ENCODE measurements around the gene HIGD2A. TPM values are rescaled to one million over a fixed set of nuclear protein-coding genes. Genes with fewer than 3 reads are reported as not detected.
"Not testable (repeated sequence)": the region's sequence is repeated elsewhere in the genome, so short reads cannot be mapped to it uniquely, and the experiment has no call there.

Gene HIGD2A
- total RNA-seq, 1 experiment from 2014 or later = 237 TPM

- Histone ChIP-seq H3K27me3 (ENCODE audit: control insufficient read depth, insufficient read depth, low read length) (no peaks in the 10 kb centered on the region), H3K4me3 (ENCODE audit: insufficient read depth, low read depth, low read length) (no peak overlapping the region), H3K36me3 (replicated peaks; ENCODE audit: control insufficient read depth, insufficient read depth, low read length) (no peaks in the 10 kb centered on the region; the same call in 1 of the 2 replicates)
- DNase-seq = no peak
Measured at GRCh38 chr5:176394881-176395675, 6.5 kb downstream of the HIGD2A start.

- Histone ChIP-seq H3K27me3 (ENCODE audit: control insufficient read depth, insufficient read depth, low read length) (no peaks in the 10 kb centered on the region), H3K36me3 (replicated peaks; ENCODE audit: control insufficient read depth, insufficient read depth, low read length) (no peaks in the 10 kb centered on the region; the same call in 1 of the 2 replicates), H3K4me3 (ENCODE audit: insufficient read depth, low read depth, low read length) (no peak overlapping the region)
- DNase-seq = no peak
Measured at GRCh38 chr5:176396330-176396729, 7.8 kb downstream of the HIGD2A start.

- H3K36me3 ChIP-seq (replicated peaks; ENCODE audit: control insufficient read depth, insufficient read depth, low read length) = no peaks in the 10 kb centered on the region
- DNase-seq = no peak
Measured at GRCh38 chr5:176397736-176398420, 9.3 kb downstream of the HIGD2A start.

DNA sequence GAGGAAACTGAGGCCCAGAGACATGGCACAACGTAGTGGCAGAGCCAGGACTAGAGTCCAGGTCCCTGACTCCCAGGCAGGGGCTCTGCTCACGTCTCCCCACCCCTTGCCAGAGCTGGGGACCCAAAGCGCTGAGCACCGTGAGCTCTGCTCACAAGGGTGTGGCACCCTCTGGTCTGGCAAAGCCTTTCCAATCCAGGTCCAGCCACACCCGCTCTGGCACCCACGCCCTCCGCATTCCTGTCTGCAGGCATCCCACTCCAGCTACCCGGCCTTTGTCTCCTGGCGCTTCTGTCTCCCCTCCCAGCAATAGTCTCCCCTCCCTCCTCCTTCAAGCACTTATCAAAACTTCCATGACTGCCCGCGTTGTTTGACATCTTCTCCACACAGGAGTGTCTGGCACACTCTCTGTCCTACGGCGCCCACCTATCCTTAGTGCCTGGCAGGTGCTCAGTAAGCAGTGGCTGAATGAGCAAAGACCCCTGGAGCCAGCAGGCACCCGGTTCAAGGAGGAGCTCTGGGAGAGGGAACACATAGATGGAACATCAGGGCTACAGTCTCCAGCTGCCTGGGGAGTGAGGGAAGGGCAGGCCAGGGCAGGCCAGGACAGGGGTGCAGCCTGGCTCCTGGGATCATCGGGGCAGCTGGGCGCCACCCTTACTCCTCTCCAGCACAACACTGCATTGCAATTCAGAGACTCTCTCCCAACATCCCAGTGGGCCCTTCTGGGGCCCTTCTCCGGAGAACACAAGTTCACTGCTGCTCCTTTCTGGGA lies 12.0 kb downstream of the HIGD2A start:
- no peak for DNase-seq
- Histone ChIP-seq H3K36me3 (replicated peaks; ENCODE audit: control insufficient read depth, insufficient read depth, low read length) (no peaks in the 10 kb centered on the region), H3K27me3 (ENCODE audit: control insufficient read depth, insufficient read depth, low read length) (no peaks in the 10 kb centered on the region), H3K4me3 (ENCODE audit: insufficient read depth, low read depth, low read length) (no peak overlapping the region)

More at GRCh38 chr5:176397736-176398420, 9.3 kb downstream of the HIGD2A start:
- H3K4me3 ChIP-seq (ENCODE audit: insufficient read depth, low read depth, low read length) = no peak overlapping the region
- no peaks in the 10 kb centered on the region for H3K27me3 ChIP-seq (ENCODE audit: control insufficient read depth, insufficient read depth, low read length)

GRCh38 chr5:176401281-176402205 lies 13.0 kb downstream of the HIGD2A start:
- H3K4me3 ChIP-seq (ENCODE audit: insufficient read depth, low read depth, low read length) = no peak overlapping the region

DNA sequence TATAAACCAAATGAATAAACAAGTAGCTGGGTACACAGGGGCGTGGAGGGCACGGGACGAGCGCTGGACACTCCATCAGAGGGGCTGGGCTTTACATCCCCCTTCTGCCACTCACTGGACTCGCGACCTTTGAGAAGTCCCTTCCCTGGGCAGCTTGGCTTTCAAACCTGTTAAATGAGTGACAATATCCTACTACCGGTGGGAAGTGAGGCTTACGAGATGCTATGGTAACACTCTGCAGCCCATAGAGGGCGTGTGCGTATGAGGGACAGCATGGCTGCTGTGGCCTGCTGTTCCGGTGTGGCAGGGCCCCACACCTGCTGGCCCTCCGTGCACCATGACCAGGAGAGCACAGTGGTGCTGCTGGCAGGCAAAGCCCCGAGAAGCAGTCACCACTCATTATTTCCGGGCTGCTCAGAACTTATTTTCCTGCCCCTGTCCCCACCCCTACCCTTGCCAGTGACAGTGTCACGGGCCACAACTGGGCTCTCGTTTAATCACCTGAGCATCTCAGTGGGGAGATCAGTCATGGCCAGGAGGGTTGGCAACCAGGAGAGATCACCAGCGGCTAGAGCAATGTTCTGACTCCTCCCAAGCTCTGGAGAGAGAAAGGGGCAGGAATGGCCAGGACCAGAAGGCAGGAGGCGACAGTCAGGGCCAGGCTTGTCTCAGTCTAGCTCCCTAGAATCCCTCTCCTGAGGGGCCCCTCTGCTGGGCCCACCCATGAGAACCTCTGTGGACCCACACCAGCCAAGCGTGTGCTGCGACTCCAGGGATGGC lies 17.3 kb downstream of the HIGD2A start:
- Histone ChIP-seq H3K27me3 (ENCODE audit: control insufficient read depth, insufficient read depth, low read length) (no peaks in the 10 kb centered on the region), H3K36me3 (replicated peaks; ENCODE audit: control insufficient read depth, insufficient read depth, low read length) (no peaks in the 10 kb centered on the region; the same call in 1 of the 2 replicates)
- peak; percentile 87 for DNase-seq

More at GRCh38 chr5:176401281-176402205, 13.0 kb downstream of the HIGD2A start:
- DNase-seq = no peak
- Histone ChIP-seq H3K36me3 (replicated peaks; ENCODE audit: control insufficient read depth, insufficient read depth, low read length) (no peaks in the 10 kb centered on the region), H3K27me3 (ENCODE audit: control insufficient read depth, insufficient read depth, low read length) (no peaks in the 10 kb centered on the region)

GRCh38 chr5:176406436-176407052 lies 18.0 kb downstream of the HIGD2A start:
- no peaks in the 10 kb centered on the region for H3K27me3 ChIP-seq (ENCODE audit: control insufficient read depth, insufficient read depth, low read length)
- DNase-seq = peak; percentile 32
- no peaks in the 10 kb centered on the region; the same call in 1 of the 2 replicates for H3K36me3 ChIP-seq (replicated peaks; ENCODE audit: control insufficient read depth, insufficient read depth, low read length)
- no peak overlapping the region for H3K4me3 ChIP-seq (ENCODE audit: insufficient read depth, low read depth, low read length)

More for the DNA sequence above, 17.3 kb downstream of the HIGD2A start:
- H3K4me3 ChIP-seq (ENCODE audit: insufficient read depth, low read depth, low read length) = no peak overlapping the region

DNA sequence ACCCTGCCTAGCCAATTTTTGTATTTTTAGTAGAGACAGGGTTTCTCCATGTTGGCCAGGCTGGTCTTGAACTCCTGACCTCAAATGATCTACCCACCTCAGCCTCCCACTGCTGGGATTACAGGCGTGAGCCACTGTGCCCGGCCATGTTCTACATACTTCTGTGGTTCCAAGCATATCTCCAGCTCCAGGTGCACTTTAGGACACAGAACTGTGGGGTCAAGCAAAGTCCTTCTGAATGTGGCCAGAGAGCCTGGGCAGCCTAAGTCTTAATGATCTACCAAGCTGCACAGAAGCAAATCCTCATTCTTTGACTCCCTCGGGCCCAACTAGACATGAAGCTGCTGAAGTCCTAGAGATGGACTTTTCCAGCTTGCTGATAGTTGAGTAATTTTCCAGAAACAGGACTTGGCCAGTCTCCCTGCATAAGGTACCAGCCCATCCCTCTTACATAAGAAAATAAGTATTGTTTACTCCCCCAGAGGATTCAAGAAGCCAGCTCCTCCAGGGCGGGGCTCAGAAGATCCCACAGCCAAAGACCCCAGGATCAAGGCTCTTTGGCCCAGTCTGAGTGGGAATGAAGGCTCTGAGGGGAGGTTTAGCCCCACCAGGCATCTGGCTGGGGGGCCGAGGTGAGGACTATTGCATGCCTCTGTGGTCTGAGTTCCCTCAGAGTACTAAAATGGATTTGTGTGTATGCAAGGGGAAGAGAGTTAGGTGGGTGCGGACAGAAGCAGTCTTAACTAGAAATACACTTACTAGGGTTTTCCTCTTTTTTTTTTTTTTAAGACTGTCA lies 19.1 kb downstream of the HIGD2A start:
- Histone ChIP-seq H3K36me3 (replicated peaks; ENCODE audit: control insufficient read depth, insufficient read depth, low read length) (no peaks in the 10 kb centered on the region; the same call in 1 of the 2 replicates), H3K27me3 (ENCODE audit: control insufficient read depth, insufficient read depth, low read length) (no peaks in the 10 kb centered on the region), H3K4me3 (ENCODE audit: insufficient read depth, low read depth, low read length) (no peak overlapping the region)
- peak; percentile 8 for DNase-seq

DNA sequence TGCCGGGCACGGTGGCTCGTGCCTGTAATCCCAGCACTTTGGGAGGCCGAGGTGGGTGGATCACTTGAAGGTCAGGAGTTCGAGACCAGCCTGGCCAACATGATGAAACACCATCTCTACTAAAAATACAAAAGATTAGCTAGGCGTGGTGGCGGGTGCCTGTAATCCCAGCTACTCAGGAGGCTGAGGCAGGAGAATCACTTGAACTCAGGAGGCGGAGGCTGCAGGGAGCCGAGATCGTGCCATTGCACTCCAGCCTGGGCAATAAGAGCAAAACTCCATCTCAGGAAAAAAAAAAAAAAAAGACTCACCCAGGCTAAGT lies 19.7 kb downstream of the HIGD2A start:
- not testable (repeated sequence) for H3K27me3 ChIP-seq (ENCODE audit: control insufficient read depth, insufficient read depth, low read length); H3K4me3 ChIP-seq (ENCODE audit: insufficient read depth, low read depth, low read length); H3K36me3 ChIP-seq (replicated peaks; ENCODE audit: control insufficient read depth, insufficient read depth, low read length); DNase-seq

DNA sequence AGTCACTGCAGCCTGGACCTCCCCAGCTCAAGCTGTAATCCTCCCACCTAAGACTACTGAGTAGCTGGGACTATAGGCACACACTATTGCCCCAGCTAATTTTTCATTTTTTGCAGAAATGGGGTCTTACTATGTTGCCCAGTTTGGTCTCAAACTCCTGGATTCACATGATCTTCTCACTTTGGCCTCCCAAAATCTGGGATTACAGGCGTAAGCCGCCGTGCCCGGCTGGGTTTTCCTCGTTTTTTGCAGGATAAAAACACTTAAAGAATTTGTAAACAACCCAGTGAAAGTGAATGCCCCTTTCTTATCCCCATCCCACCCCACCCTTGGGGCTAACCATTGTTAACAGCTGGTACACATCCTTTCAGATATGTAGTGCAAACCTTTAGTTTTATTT lies 20.0 kb downstream of the HIGD2A start:
- Histone ChIP-seq H3K27me3 (ENCODE audit: control insufficient read depth, insufficient read depth, low read length) (no peaks in the 10 kb centered on the region), H3K36me3 (replicated peaks; ENCODE audit: control insufficient read depth, insufficient read depth, low read length) (no peaks in the 10 kb centered on the region; the same call in 1 of the 2 replicates), H3K4me3 (ENCODE audit: insufficient read depth, low read depth, low read length) (no peak overlapping the region)
- DNase-seq = no peak

DNA sequence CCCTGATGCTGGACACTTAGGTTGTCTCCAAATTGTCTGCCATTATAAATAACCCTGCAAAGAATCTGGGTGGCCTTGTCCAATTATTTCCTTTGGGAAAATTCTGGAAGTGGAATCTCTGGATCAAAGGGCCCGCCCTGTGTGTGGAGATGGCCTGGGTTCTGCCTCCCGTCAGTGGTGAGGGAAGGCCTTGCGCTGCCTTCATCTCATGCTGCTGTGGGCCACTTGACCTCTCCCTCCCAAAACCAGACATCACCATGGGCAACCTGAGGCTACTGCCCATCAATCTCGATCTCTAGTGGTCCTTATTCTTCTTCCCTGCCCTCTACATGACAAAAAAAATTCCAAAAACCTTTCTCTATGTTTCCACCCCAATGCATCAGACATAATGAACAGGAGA lies 21.2 kb downstream of the HIGD2A start:
- H3K27me3 ChIP-seq (ENCODE audit: control insufficient read depth, insufficient read depth, low read length) = no peaks in the 10 kb centered on the region
- no peak overlapping the region for H3K4me3 ChIP-seq (ENCODE audit: insufficient read depth, low read depth, low read length)
- peak; percentile 8 for DNase-seq
- no peaks in the 10 kb centered on the region; the same call in 1 of the 2 replicates for H3K36me3 ChIP-seq (replicated peaks; ENCODE audit: control insufficient read depth, insufficient read depth, low read length)

DNA sequence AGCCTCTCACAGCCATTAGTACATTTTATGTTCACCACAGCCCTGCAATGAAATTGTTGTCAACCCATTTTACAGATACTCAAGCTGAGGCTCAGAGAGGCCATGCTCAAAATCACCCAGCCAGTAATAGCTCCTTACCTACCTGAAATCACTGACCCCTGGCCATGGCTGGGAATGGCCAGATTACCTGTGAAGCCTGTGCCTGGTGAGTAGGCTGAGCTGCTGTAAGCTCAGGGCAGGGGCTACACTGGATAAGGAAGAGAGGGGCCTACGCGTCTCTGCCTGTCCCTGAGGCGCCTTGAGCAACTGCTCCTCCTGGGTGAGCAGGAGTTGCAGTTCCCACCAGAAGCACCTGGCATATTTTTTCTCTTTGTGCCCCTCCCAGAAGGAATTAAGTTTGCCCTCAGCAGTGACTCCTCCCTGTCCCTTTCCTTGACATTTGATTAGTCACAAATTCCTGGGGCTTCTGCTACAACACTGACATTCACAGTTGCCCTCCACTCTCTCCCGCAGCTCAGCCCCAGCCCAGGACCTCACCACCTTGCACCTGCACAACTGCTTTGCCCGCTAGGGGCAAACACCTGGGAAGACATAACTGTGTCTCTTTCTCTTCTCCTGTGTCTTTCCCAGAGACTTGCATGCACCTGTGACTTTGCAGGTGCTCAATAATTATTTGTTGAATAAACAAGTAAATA lies 22.1 kb downstream of the HIGD2A start:
- no peaks in the 10 kb centered on the region; the same call in 1 of the 2 replicates for H3K36me3 ChIP-seq (replicated peaks; ENCODE audit: control insufficient read depth, insufficient read depth, low read length)
- peak; percentile 54 for DNase-seq

More for the DNA sequence above, 22.1 kb downstream of the HIGD2A start:
- Histone ChIP-seq H3K27me3 (ENCODE audit: control insufficient read depth, insufficient read depth, low read length) (no peaks in the 10 kb centered on the region), H3K4me3 (ENCODE audit: insufficient read depth, low read depth, low read length) (no peak overlapping the region)
